ENCODE results near the gene GALNT7. TPM values are rescaled to one million over a fixed set of nuclear protein-coding genes. Genes with fewer than 3 reads are reported as not detected.
A peak's percentile ranks its signal among the peaks of the same experiment; 100 is the strongest.

The GALNT7 gene
- total RNA-seq, 4 donors from 2014 or later = 8.7 to 22.4 (median 9.7) TPM

DNA sequence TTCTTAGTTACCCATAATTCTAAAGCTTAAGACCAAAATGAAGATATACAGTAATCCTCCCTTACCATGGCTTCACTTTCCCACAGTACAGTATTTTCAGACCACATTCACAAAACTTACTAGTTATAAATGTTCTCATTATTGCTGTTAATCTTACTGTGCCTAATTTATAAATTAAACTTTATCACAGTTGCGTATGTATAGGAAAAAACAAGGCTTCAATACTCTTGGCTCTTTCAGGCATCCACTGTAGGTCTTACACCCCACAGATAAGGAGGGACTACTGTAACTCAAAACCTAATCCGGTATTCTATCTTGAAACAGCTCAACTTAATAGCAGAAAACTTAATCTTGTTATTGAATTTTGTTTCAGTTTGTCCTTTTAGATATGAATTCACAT is 162.0 kb downstream of the GALNT7 start:
- Histone ChIP-seq H3K4me3 (no peak overlapping the region), H3K4me1 (peaks cover 0 to 37% (median 9%) of the 10 kb centered on the region in 4 donors), H3K27ac (peak overlapping the region in 1 of 4 donors; percentile 22), H3K27me3 (no peaks in the 10 kb centered on the region), H3K36me3 (peaks cover 0 to 59% (median 0%) of the 10 kb centered on the region in 3 donors), H3K9me3 (no peaks in the 10 kb centered on the region)
- no peak for DNase-seq (ENCODE audit: low spot score in 2 of 2)
- WGBS, 2 donors = 90 to 93% methylated on average over 2 of the region's 2 CpGs
- TF ChIP-seq, protein P1, sequence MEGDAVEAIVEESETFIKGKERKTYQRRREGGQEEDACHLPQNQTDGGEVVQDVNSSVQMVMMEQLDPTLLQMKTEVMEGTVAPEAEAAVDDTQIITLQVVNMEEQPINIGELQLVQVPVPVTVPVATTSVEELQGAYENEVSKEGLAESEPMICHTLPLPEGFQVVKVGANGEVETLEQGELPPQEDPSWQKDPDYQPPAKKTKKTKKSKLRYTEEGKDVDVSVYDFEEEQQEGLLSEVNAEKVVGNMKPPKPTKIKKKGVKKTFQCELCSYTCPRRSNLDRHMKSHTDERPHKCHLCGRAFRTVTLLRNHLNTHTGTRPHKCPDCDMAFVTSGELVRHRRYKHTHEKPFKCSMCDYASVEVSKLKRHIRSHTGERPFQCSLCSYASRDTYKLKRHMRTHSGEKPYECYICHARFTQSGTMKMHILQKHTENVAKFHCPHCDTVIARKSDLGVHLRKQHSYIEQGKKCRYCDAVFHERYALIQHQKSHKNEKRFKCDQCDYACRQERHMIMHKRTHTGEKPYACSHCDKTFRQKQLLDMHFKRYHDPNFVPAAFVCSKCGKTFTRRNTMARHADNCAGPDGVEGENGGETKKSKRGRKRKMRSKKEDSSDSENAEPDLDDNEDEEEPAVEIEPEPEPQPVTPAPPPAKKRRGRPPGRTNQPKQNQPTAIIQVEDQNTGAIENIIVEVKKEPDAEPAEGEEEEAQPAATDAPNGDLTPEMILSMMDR (IDR thresholded peaks at IDR 0.05) = no peak
- TF ChIP-seq EP300 (IDR thresholded peaks at IDR 0.05) (no peak), POLR2A (IDR thresholded peaks at IDR 0.05) (no peak)

DNA sequence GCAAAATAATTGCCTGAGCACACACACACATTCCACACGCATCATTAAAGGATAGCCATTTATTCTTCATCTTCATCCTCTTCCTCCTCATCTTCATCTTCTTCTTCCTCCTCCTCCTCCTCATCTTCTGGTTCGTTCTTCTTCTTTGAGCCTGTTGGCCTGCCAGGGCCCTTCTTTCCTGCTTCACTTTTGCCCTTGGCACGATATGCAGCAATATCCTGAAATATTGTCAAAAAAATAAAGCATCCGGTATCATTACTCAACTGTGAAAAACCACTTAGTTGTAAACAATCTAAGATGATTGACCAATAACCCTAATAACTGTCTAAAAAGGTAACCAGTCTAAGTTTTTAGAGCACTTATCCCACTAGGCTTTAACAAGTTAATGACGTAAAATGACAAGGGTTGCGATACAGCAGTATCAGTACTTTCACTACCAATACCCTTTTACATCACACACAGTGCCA is 163.4 kb downstream of the GALNT7 start:
- 22 to 27% methylated on average over 6 of the region's 6 CpGs for WGBS, 2 donors
- peaks cover 0 to 46% (median 0%) of the 10 kb centered on the region in 3 donors for H3K36me3 ChIP-seq
- TF ChIP-seq POLR2A (IDR thresholded peaks at IDR 0.05) (no peak), EP300 (IDR thresholded peaks at IDR 0.05) (no peak)
- TF ChIP-seq, protein P1 (IDR thresholded peaks at IDR 0.05) = no peak
- H3K27me3 ChIP-seq = no peaks in the 10 kb centered on the region
- H3K4me3 ChIP-seq = peak overlapping the region; percentile 94 to 97 (median 96)
- H3K27ac ChIP-seq = peak overlapping the region; percentile 100
- H3K9me3 ChIP-seq = no peaks in the 10 kb centered on the region
- peaks cover 0 to 38% (median 9%) of the 10 kb centered on the region in 4 donors for H3K4me1 ChIP-seq
- no peak for DNase-seq (ENCODE audit: low spot score in 2 of 2)

DNA sequence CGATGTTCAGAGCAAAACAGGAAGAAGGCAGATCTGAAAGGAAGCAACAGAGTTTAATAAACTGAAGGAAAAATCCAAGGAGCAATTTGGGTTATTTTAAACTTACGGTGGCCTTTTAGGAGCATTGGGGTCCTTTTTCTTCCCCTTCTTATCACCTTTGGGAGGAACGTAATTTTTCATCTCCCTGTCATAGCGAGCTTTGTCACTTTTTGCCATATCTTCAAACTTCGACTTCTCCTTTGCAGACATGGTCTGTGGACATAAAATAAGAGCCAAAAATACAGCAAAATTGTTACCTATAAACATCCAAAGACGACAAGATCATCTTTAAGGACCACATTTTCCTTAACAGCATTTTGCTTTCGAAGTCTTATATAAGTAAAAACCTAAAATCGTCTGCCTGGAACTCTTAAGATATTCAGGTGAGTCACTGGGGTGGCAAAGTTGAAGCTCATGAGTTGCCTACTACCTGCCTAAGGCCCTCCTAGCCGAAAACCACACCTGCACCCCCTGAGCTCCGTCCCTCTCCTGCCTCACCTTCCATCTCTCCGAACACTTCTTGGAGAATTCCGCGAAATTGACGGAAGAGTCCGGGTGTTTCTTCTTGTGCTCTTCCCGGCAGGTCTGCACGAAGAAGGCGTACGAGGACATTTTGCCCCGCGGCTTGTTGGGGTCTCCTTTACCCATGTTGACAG is 164.5 kb downstream of the GALNT7 start:
- Histone ChIP-seq H3K4me3 (peak overlapping the region; percentile 94 to 97 (median 96)), H3K36me3 (peaks cover 0 to 36% (median 0%) of the 10 kb centered on the region in 3 donors), H3K9me3 (no peaks in the 10 kb centered on the region), H3K27me3 (no peaks in the 10 kb centered on the region), H3K4me1 (peaks cover 0 to 38% (median 9%) of the 10 kb centered on the region in 4 donors), H3K27ac (peak overlapping the region; percentile 100)
- no peak for DNase-seq (ENCODE audit: low spot score in 2 of 2)
- 6 to 9% methylated on average over 21 of the region's 21 CpGs for WGBS, 2 donors
- TF ChIP-seq EP300 (IDR thresholded peaks at IDR 0.05) (no peak), POLR2A (IDR thresholded peaks at IDR 0.05) (no peak)
- TF ChIP-seq, protein P1 (IDR thresholded peaks at IDR 0.05) = no peak

DNA sequence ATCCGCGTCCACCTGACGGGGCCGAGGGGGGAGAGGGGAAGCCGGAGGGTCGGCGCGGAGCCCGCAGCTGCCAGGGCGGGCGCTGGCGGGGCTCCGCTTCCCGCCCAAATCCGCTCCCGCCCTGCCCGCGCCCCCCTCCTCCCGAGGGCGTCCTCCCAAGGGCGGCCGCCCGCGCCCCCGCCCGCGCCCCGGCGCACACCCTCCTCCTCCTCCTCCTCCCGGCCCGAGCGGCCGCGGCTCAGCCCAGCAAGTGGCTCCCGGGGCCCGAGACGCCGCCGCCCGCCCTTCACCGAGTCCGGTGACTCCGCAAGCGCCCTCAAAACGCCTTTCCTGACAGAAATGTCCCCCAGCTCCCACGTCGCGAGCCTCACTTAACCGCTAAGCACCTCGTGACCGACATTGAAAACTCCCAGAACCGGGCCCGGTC is 165.1 kb downstream of the GALNT7 start:
- 0 to 7% methylated on average over 11 to 15 of the region's 53 CpGs for whole genome bisulfite sequencing, 2 donors
- TF ChIP-seq EP300 (IDR thresholded peaks at IDR 0.05) = no peak
- TF ChIP-seq, protein P1 (IDR thresholded peaks at IDR 0.05) = no peak
- no peak for TF ChIP-seq POLR2A (IDR thresholded peaks at IDR 0.05)
- peak; percentile 19 to 22 for DNase-seq (ENCODE audit: low spot score in 2 of 2)
- H3K9me3 ChIP-seq = no peaks in the 10 kb centered on the region
- no peaks in the 10 kb centered on the region for H3K27me3 ChIP-seq
- H3K36me3 ChIP-seq = peaks cover 0 to 30% (median 0%) of the 10 kb centered on the region in 3 donors
- peak overlapping the region; percentile 94 to 97 (median 96) for H3K4me3 ChIP-seq
- H3K4me1 ChIP-seq = peaks cover 0 to 38% (median 9%) of the 10 kb centered on the region in 4 donors
- peak overlapping the region; percentile 100 for H3K27ac ChIP-seq

Measured in tibial nerve (tissue), 4 donors.